Measurements from ENCODE around the gene PHF8.

PHF8 gene

DNA sequence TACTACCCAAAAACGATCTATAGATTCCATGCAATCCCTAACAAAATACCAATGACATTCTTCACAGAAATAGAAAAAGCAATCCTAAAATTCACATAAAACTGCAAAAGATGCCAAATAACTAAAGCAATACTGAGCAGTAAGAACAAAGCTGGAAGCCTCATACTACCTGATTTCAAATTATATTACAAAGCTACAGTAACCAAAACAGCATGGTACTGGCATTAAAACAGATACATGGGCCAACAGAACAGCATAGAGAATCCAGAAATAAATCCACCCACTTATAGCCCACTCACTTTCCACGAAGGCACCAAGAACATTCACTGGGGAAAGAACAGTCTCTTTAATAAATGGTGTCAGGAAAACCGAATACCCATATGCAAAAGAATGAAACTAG is 74.7 kb downstream of the PHF8 start:
- no peak overlapping the region for H3K4me3 ChIP-seq (ENCODE audit: low read depth in 1 of 2, low read length in 2 of 2)
- peaks cover 0 to 11% of the 10 kb centered on the region in 2 donors for H3K36me3 ChIP-seq (ENCODE audit: control insufficient read depth in 1 of 2, insufficient read depth in 2 of 2, low read length in 2 of 2)

DNA sequence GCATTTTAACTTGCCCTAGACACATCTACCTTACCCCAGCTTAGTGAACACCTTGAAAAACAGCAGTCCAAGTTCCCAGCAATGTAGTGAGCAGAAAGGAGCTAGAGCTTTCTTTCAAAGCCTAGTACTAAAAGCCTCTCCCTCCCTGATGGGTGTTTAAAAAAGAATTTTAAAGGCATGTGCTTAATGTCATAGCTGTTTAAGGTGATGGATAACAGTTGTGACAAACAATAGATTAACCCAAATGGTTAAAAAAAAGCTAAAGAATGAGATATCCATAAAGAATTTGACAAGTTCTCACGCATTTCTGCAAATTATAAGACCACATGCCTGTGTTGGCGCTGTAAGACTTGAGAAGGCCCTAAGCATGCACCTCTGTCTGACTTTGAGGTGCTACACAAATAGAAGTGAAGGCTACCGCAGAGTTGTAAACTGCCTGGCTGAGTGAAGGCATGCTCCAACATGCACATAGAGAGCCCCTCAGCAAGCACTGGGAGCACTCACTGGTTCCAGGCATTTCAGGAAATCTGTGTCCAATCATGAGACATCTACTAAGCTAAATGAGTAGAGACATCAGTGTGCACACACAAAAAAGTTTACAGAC is 94.0 kb downstream of the PHF8 start:
- Histone ChIP-seq H3K9ac (ENCODE audit: low read depth in 1 of 2, low read length in 2 of 2) (no peak overlapping the region), H3K27ac (ENCODE audit: low read depth, low read length) (no peak overlapping the region), H3K27me3 (ENCODE audit: control insufficient read depth in 1 of 2, insufficient read depth in 2 of 2, low read length in 2 of 2) (no peaks in the 10 kb centered on the region), H3K4me1 (ENCODE audit: control insufficient read depth in 1 of 2, insufficient read depth in 2 of 2, low read length in 2 of 2) (no peaks in the 10 kb centered on the region), H3K4me3 (ENCODE audit: low read depth in 1 of 2, low read length in 2 of 2) (no peak overlapping the region), H3K9me3 (ENCODE audit: control insufficient read depth in 1 of 2, low read length in 2 of 2) (no peaks in the 10 kb centered on the region), H3K36me3 (ENCODE audit: control insufficient read depth in 1 of 2, insufficient read depth in 2 of 2, low read length in 2 of 2) (peaks cover 4 to 7% of the 10 kb centered on the region in 2 donors)

More for the DNA sequence above, 74.7 kb downstream of the PHF8 start:
- Histone ChIP-seq H3K9ac (ENCODE audit: low read depth in 1 of 2, low read length in 2 of 2) (no peak overlapping the region), H3K4me1 (ENCODE audit: control insufficient read depth in 1 of 2, insufficient read depth in 2 of 2, low read length in 2 of 2) (no peaks in the 10 kb centered on the region), H3K27me3 (ENCODE audit: control insufficient read depth in 1 of 2, insufficient read depth in 2 of 2, low read length in 2 of 2) (no peaks in the 10 kb centered on the region), H3K9me3 (ENCODE audit: control insufficient read depth in 1 of 2, low read length in 2 of 2) (no peaks in the 10 kb centered on the region), H3K27ac (ENCODE audit: low read depth, low read length) (no peak overlapping the region)

DNA sequence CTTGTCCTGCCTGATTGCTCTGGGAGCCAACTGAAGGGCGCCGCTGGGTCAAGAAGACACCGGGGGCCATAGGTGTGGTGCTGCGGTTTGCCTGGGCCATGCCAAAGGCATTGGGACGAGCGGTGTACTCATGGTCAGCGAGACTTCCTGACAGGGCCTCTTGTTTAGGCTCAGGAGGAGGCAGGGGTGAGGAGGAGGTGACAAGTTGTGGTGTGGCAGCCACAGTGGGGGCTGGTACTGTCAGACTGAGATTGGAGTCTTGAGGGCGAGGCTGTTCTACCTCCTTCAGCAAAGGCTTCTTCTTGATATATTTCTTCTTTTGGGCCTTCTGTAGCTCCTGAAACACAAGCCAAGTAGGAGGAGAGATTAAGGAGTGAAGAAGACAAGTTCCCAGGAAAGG is 104.1 kb downstream of the PHF8 start:
- peaks cover 13 to 38% of the 10 kb centered on the region in 2 donors for H3K36me3 ChIP-seq (ENCODE audit: control insufficient read depth in 1 of 2, insufficient read depth in 2 of 2, low read length in 2 of 2)
- no peaks in the 10 kb centered on the region for H3K4me1 ChIP-seq (ENCODE audit: control insufficient read depth in 1 of 2, insufficient read depth in 2 of 2, low read length in 2 of 2)
- H3K9me3 ChIP-seq (ENCODE audit: control insufficient read depth in 1 of 2, low read length in 2 of 2): no peaks in the 10 kb centered on the region
- no peak overlapping the region for H3K27ac ChIP-seq (ENCODE audit: low read depth, low read length)
- H3K4me3 ChIP-seq (ENCODE audit: low read depth in 1 of 2, low read length in 2 of 2): no peak overlapping the region
- no peak overlapping the region for H3K9ac ChIP-seq (ENCODE audit: low read depth in 1 of 2, low read length in 2 of 2)
- no peaks in the 10 kb centered on the region for H3K27me3 ChIP-seq (ENCODE audit: control insufficient read depth in 1 of 2, insufficient read depth in 2 of 2, low read length in 2 of 2)

DNA sequence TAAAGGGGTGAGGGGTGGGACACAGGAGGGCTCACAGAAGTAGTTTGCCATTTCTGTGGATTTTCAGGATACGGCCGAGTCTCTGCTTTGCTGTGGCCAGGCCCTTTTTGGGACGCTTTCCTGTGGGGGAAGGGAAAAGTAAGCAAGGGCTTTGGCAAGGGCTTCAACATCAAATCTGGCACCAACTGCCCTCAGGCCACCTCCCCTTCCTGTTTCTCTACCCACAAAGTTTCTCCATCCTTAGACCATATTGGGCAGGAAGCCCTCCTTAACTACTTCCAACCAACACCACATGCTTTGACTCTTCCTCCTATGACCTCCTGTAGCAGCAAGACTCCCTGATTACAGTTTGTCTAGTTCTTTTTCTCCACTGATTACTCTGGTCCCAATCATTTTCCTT is 105.1 kb downstream of the PHF8 start:
- H3K27ac ChIP-seq (ENCODE audit: low read depth, low read length): no peak overlapping the region
- peaks cover 13 to 38% of the 10 kb centered on the region in 2 donors for H3K36me3 ChIP-seq (ENCODE audit: control insufficient read depth in 1 of 2, insufficient read depth in 2 of 2, low read length in 2 of 2)
- H3K9ac ChIP-seq (ENCODE audit: low read depth in 1 of 2, low read length in 2 of 2): no peak overlapping the region
- H3K4me1 ChIP-seq (ENCODE audit: control insufficient read depth in 1 of 2, insufficient read depth in 2 of 2, low read length in 2 of 2): no peaks in the 10 kb centered on the region
- no peaks in the 10 kb centered on the region for H3K27me3 ChIP-seq (ENCODE audit: control insufficient read depth in 1 of 2, insufficient read depth in 2 of 2, low read length in 2 of 2)
- H3K4me3 ChIP-seq (ENCODE audit: low read depth in 1 of 2, low read length in 2 of 2): no peak overlapping the region
- H3K9me3 ChIP-seq (ENCODE audit: control insufficient read depth in 1 of 2, low read length in 2 of 2): no peaks in the 10 kb centered on the region

DNA sequence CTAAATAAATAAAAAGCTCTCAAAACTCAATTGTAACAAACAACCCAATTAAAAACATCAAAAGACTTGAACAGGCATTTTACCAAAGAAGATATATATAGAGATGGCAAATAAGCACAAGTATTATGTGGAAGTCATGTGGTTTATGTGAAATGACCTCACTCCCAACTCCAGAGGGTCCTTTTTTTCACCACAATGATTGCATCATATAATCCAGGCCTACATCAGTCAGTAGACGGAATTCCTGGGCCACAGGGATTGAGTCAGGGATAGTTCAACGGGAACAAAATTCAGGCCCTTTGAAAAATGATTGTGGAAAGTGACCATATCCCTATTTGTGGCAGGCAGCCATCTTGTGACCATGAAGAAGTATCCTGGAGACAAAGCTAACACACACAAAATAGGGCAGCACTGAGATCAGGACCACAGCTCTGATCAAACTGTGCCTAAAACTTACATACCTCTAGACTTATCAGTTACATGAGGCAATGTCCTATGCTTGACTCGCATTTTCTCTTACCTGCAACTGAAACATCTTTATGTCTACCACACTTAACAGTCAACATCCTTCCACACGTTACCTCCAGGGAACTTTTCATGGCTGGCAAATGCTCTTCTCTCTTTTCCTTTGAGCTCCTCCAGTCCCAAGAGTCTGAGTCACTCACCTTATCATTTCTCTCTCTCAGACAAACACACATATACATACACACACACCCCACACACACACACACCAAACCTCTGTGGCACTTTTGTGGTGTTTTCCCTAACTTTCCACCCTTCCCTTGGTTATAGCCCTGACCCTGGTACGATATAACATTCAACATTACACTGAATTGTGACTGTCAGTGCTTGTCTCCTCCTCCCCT is 113.5 kb downstream of the PHF8 start:
- H3K27me3 ChIP-seq (ENCODE audit: control insufficient read depth in 1 of 2, insufficient read depth in 2 of 2, low read length in 2 of 2): no peaks in the 10 kb centered on the region
- no peak overlapping the region for H3K4me3 ChIP-seq (ENCODE audit: low read depth in 1 of 2, low read length in 2 of 2)
- H3K9ac ChIP-seq (ENCODE audit: low read depth in 1 of 2, low read length in 2 of 2): no peak overlapping the region
- H3K9me3 ChIP-seq (ENCODE audit: control insufficient read depth in 1 of 2, low read length in 2 of 2): no peaks in the 10 kb centered on the region
- H3K36me3 ChIP-seq (ENCODE audit: control insufficient read depth in 1 of 2, insufficient read depth in 2 of 2, low read length in 2 of 2): no peaks in the 10 kb centered on the region
- H3K27ac ChIP-seq (ENCODE audit: low read depth, low read length): no peak overlapping the region
- no peaks in the 10 kb centered on the region for H3K4me1 ChIP-seq (ENCODE audit: control insufficient read depth in 1 of 2, insufficient read depth in 2 of 2, low read length in 2 of 2)

DNA sequence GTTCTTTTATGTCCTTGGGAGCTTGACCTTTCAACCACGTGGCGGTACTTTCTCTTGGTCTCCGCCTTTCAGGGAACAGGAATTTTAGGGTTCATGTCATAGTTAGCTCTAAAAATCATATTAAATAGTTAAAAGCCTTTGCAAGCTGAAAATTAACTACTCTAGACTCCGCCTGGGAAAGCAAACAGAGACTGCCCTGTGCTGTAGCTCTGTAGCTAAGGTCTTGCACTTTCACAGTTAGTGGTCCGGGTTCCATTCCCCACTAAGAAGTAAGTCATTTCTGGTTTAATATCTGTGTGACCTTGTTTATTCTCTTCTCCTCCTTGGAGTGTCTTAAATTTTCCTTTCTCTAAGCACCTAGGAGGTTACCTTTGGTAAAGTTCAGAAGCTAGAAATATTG is 118.2 kb downstream of the PHF8 start:
- H3K27me3 ChIP-seq (ENCODE audit: control insufficient read depth in 1 of 2, insufficient read depth in 2 of 2, low read length in 2 of 2): no peaks in the 10 kb centered on the region

DNA sequence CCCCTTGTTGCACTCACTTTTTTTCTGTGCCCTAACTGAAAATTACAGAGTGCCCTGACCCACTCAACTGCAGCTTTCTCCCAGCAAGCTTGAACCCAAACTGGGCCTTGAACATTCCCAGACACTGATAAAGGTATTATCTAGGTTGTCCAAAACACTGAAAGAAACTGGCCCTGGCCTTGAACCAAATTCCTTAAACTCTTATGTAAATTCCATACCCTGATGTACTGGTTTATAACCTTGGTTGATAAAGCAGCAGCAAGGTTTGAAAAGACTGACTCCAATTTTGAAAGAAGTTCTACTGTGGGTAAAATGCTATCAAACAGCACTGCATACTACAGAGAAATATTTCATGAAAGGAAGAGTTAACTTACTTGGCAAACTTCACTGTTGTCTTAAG is 125.6 kb downstream of the PHF8 start:
- H3K4me3 ChIP-seq (ENCODE audit: low read depth in 1 of 2, low read length in 2 of 2): no peak overlapping the region
- H3K9me3 ChIP-seq (ENCODE audit: control insufficient read depth in 1 of 2, low read length in 2 of 2): no peaks in the 10 kb centered on the region
- no peaks in the 10 kb centered on the region for H3K36me3 ChIP-seq (ENCODE audit: control insufficient read depth in 1 of 2, insufficient read depth in 2 of 2, low read length in 2 of 2)
- no peaks in the 10 kb centered on the region for H3K4me1 ChIP-seq (ENCODE audit: control insufficient read depth in 1 of 2, insufficient read depth in 2 of 2, low read length in 2 of 2)
- H3K9ac ChIP-seq (ENCODE audit: low read depth in 1 of 2, low read length in 2 of 2): no peak overlapping the region
- H3K27ac ChIP-seq (ENCODE audit: low read depth, low read length): no peak overlapping the region
- H3K27me3 ChIP-seq (ENCODE audit: control insufficient read depth in 1 of 2, insufficient read depth in 2 of 2, low read length in 2 of 2): no peaks in the 10 kb centered on the region

More for the DNA sequence above, 118.2 kb downstream of the PHF8 start:
- no peaks in the 10 kb centered on the region for H3K9me3 ChIP-seq (ENCODE audit: control insufficient read depth in 1 of 2, low read length in 2 of 2)
- no peak overlapping the region for H3K27ac ChIP-seq (ENCODE audit: low read depth, low read length)
- H3K36me3 ChIP-seq (ENCODE audit: control insufficient read depth in 1 of 2, insufficient read depth in 2 of 2, low read length in 2 of 2): no peaks in the 10 kb centered on the region
- no peaks in the 10 kb centered on the region for H3K4me1 ChIP-seq (ENCODE audit: control insufficient read depth in 1 of 2, insufficient read depth in 2 of 2, low read length in 2 of 2)
- H3K9ac ChIP-seq (ENCODE audit: low read depth in 1 of 2, low read length in 2 of 2): no peak overlapping the region
- no peak overlapping the region for H3K4me3 ChIP-seq (ENCODE audit: low read depth in 1 of 2, low read length in 2 of 2)

DNA sequence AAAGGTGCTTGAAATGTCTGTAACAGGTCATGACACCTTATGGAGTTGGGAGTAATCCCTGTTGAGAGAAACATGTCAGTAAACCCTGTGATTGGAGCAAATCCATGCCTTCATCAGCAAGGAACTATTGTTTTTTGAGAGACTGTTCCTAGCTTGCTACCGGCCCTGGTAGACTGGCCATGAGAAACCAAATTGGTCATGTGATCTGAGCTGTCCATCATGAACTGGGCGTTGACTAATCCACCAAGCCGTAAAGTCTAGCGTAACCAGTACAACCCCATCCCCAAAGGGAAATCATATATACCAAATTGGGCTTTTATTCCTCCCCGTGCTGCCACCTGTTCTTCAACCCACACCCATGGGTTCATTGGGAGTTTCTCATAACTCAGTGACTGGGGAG is 143.7 kb downstream of the PHF8 start:
- H3K27me3 ChIP-seq (ENCODE audit: control insufficient read depth in 1 of 2, insufficient read depth in 2 of 2, low read length in 2 of 2): no peaks in the 10 kb centered on the region
- no peak overlapping the region for H3K9ac ChIP-seq (ENCODE audit: low read depth in 1 of 2, low read length in 2 of 2)
- no peak overlapping the region for H3K27ac ChIP-seq (ENCODE audit: low read depth, low read length)

DNA sequence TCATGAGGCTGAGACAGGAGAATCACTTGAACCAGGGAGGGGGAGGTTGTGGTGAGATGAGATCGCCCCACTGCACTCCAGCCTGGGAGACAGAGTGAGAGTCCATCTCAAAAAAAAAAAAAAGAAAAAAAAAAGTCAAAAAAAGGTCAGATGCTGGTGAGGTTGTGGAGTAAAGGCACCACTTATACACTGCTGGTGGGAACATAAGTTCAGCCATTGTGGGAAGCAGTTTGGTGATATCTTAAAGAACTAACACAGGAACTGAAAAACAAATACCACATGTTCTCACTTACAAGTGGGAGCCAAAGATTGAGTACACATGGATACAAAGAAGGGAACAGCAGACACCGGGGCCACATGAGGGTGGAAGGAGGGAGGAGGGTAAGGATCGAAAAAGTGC is 149.0 kb downstream of the PHF8 start:
- Histone ChIP-seq H3K36me3 (ENCODE audit: control insufficient read depth in 1 of 2, insufficient read depth in 2 of 2, low read length in 2 of 2) (no peaks in the 10 kb centered on the region), H3K4me1 (ENCODE audit: control insufficient read depth in 1 of 2, insufficient read depth in 2 of 2, low read length in 2 of 2) (no peaks in the 10 kb centered on the region), H3K9me3 (ENCODE audit: control insufficient read depth in 1 of 2, low read length in 2 of 2) (no peaks in the 10 kb centered on the region), H3K27ac (ENCODE audit: low read depth, low read length) (no peak overlapping the region), H3K4me3 (ENCODE audit: low read depth in 1 of 2, low read length in 2 of 2) (no peak overlapping the region), H3K27me3 (ENCODE audit: control insufficient read depth in 1 of 2, insufficient read depth in 2 of 2, low read length in 2 of 2) (no peaks in the 10 kb centered on the region), H3K9ac (ENCODE audit: low read depth in 1 of 2, low read length in 2 of 2) (no peak overlapping the region)

More for the DNA sequence above, 143.7 kb downstream of the PHF8 start:
- Histone ChIP-seq H3K4me1 (ENCODE audit: control insufficient read depth in 1 of 2, insufficient read depth in 2 of 2, low read length in 2 of 2) (no peaks in the 10 kb centered on the region), H3K36me3 (ENCODE audit: control insufficient read depth in 1 of 2, insufficient read depth in 2 of 2, low read length in 2 of 2) (no peaks in the 10 kb centered on the region), H3K4me3 (ENCODE audit: low read depth in 1 of 2, low read length in 2 of 2) (no peak overlapping the region), H3K9me3 (ENCODE audit: control insufficient read depth in 1 of 2, low read length in 2 of 2) (no peaks in the 10 kb centered on the region)
